ENCODE measurements around the gene EFCAB13. TPM values are rescaled to one million over a fixed set of nuclear protein-coding genes. Genes with fewer than 3 reads are reported as not detected.

Gene EFCAB13
- total and polyA plus RNA-seq, 2 donors (not counting 1 experiment from before 2014, with no cell fraction given) = 1.3 to 9.2 TPM

DNA sequence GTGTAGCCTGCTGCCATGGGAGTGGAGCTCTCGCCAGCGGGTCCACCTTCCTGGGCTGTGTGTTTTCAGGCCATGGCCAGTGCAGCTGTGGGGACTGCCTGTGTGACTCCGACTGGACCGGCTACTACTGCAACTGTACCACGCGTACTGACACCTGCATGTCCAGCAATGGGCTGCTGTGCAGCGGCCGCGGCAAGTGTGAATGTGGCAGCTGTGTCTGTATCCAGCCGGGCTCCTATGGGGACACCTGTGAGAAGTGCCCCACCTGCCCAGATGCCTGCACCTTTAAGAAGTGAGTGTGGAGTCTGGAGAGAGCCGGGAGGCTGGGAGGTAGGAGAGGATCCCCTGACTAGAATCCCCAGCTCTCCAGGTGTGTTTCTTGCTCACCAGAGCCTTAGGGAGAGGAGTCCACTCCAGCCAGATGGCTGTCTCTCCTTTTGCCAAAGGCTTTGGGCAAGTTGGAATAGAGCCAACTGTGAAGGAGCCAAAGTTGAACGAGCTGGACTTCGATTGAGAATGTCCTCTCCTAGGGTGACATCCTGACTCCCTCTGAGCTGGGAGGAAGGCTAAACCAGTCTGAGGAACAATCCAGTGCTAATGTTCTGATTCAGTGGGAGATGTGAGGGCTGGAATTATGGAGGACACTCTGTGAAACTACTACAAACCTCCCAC, 24.4 kb upstream of the EFCAB13 start:
- H3K9me3 ChIP-seq (ENCODE audit: control insufficient read depth, insufficient read depth, low read depth, low read length) = no peaks in the 10 kb centered on the region
- no peaks in the 10 kb centered on the region for H3K36me3 ChIP-seq (ENCODE audit: control insufficient read depth, insufficient read depth, low read length)
- TF ChIP-seq, protein P1, sequence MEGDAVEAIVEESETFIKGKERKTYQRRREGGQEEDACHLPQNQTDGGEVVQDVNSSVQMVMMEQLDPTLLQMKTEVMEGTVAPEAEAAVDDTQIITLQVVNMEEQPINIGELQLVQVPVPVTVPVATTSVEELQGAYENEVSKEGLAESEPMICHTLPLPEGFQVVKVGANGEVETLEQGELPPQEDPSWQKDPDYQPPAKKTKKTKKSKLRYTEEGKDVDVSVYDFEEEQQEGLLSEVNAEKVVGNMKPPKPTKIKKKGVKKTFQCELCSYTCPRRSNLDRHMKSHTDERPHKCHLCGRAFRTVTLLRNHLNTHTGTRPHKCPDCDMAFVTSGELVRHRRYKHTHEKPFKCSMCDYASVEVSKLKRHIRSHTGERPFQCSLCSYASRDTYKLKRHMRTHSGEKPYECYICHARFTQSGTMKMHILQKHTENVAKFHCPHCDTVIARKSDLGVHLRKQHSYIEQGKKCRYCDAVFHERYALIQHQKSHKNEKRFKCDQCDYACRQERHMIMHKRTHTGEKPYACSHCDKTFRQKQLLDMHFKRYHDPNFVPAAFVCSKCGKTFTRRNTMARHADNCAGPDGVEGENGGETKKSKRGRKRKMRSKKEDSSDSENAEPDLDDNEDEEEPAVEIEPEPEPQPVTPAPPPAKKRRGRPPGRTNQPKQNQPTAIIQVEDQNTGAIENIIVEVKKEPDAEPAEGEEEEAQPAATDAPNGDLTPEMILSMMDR (conservative IDR thresholded peaks at IDR 0.05 in 1 of 2, IDR thresholded peaks at IDR 0.05 in 1 of 2; ENCODE audit: low read depth in 1 of 2, low read length in 2 of 2) = no peak
- H3K79me2 ChIP-seq (ENCODE audit: control insufficient read depth, insufficient read depth, low read length) = no peaks in the 10 kb centered on the region
- no peak overlapping the region for H3K4me2 ChIP-seq (ENCODE audit: extremely low read depth, insufficient read depth, low read length)
- H3K4me3 ChIP-seq (replicated peaks in 1 of 4; ENCODE audit: control extremely low read depth in 1 of 4, insufficient read depth in 1 of 4, low read depth in 3 of 4, low read length in 4 of 4) = no peak overlapping the region
- H4K20me1 ChIP-seq (ENCODE audit: control insufficient read depth, extremely low read depth, insufficient read depth, low read length) = no peaks in the 10 kb centered on the region
- no peak overlapping the region for H3K9ac ChIP-seq (ENCODE audit: insufficient read depth, low read length)
- H3K27me3 ChIP-seq (ENCODE audit: control insufficient read depth, insufficient read depth, low read length) = no peaks in the 10 kb centered on the region
- DNase-seq (ENCODE audit: low read depth in 2 of 2) = no peak
- H3K4me1 ChIP-seq (ENCODE audit: control insufficient read depth, extremely low read depth, insufficient read depth, low read length) = peaks cover 10% of the 10 kb centered on the region
- H3K27ac ChIP-seq (ENCODE audit: insufficient read depth, low read length) = no peak overlapping the region
- no peak overlapping the region for H2AFZ ChIP-seq (ENCODE audit: low read length)

DNA sequence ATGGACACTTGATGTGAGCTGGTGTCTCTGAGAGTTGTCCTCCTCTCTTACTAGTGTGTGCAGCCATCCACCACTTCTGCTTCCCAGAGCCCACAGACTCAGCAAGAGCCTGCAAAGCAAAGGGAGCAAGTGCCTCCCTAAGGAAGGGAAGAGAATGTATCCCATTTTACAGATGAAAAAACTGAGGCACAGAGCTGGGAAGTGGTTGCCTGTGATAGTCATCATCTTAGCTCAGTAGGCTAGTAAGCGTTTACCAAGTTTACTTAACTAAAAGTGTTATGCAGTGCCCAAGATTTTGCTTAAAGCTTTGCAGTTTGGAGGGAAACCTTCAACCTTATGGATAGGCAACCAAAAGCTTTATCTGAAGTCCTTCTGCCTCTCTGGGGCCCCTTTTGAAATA, 23.0 kb upstream of the EFCAB13 start:
- H3K79me2 ChIP-seq (ENCODE audit: control insufficient read depth, insufficient read depth, low read length) = no peaks in the 10 kb centered on the region
- TF ChIP-seq, protein P1 (conservative IDR thresholded peaks at IDR 0.05 in 1 of 2, IDR thresholded peaks at IDR 0.05 in 1 of 2; ENCODE audit: low read depth in 1 of 2, low read length in 2 of 2) = no peak
- no peak for TF ChIP-seq EZH2 (IDR thresholded peaks at IDR 0.05; ENCODE audit: low read length, missing control alignments)
- H3K4me2 ChIP-seq (ENCODE audit: extremely low read depth, insufficient read depth, low read length) = no peak overlapping the region
- H2AFZ ChIP-seq (ENCODE audit: low read length) = no peak overlapping the region
- peaks cover 7% of the 10 kb centered on the region for H3K4me1 ChIP-seq (ENCODE audit: control insufficient read depth, extremely low read depth, insufficient read depth, low read length)
- no peaks in the 10 kb centered on the region for H4K20me1 ChIP-seq (ENCODE audit: control insufficient read depth, extremely low read depth, insufficient read depth, low read length)
- no peak overlapping the region for H3K27ac ChIP-seq (ENCODE audit: insufficient read depth, low read length)
- H3K27me3 ChIP-seq (ENCODE audit: control insufficient read depth, insufficient read depth, low read length) = no peaks in the 10 kb centered on the region
- no peak overlapping the region for H3K9ac ChIP-seq (ENCODE audit: insufficient read depth, low read length)
- no peak overlapping the region for H3K4me3 ChIP-seq (replicated peaks in 1 of 4; ENCODE audit: control extremely low read depth in 1 of 4, insufficient read depth in 1 of 4, low read depth in 3 of 4, low read length in 4 of 4)
- no peak for DNase-seq (ENCODE audit: low read depth in 2 of 2)
- no peaks in the 10 kb centered on the region for H3K9me3 ChIP-seq (ENCODE audit: control insufficient read depth, insufficient read depth, low read depth, low read length)
- H3K36me3 ChIP-seq (ENCODE audit: control insufficient read depth, insufficient read depth, low read length) = no peaks in the 10 kb centered on the region

DNA sequence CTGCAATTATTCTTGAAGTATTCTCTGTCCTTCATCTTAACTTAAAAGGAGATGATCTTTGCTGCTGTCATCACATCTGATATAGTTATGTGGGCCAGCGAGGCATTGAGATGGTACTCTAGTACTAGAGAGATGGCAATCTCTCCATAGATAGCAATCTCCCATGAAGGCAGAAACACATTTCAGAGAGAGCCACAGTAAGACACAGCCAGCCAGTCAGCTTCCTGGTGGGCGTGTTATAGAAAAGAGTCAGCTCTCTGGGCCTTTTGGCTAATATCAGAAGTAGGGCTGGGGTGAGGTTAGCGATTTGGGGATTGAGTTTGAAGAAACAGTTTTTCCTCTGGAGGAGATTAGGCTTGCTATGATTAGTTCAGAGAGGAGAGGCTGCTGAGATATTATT, 22.6 kb upstream of the EFCAB13 start:
- Histone ChIP-seq H3K4me1 (ENCODE audit: control insufficient read depth, extremely low read depth, insufficient read depth, low read length) (peaks cover 11% of the 10 kb centered on the region), H3K27ac (ENCODE audit: insufficient read depth, low read length) (no peak overlapping the region), H3K27me3 (ENCODE audit: control insufficient read depth, insufficient read depth, low read length) (no peaks in the 10 kb centered on the region), H3K36me3 (ENCODE audit: control insufficient read depth, insufficient read depth, low read length) (no peaks in the 10 kb centered on the region), H3K4me2 (ENCODE audit: extremely low read depth, insufficient read depth, low read length) (no peak overlapping the region), H3K4me3 (replicated peaks in 1 of 4; ENCODE audit: control extremely low read depth in 1 of 4, insufficient read depth in 1 of 4, low read depth in 3 of 4, low read length in 4 of 4) (no peak overlapping the region), H3K79me2 (ENCODE audit: control insufficient read depth, insufficient read depth, low read length) (no peaks in the 10 kb centered on the region), H3K9ac (ENCODE audit: insufficient read depth, low read length) (no peak overlapping the region), H3K9me3 (ENCODE audit: control insufficient read depth, insufficient read depth, low read depth, low read length) (no peaks in the 10 kb centered on the region), H2AFZ (ENCODE audit: low read length) (no peak overlapping the region), H4K20me1 (ENCODE audit: control insufficient read depth, extremely low read depth, insufficient read depth, low read length) (no peaks in the 10 kb centered on the region)
- DNase-seq (ENCODE audit: low read depth in 2 of 2) = no peak
- TF ChIP-seq, protein P1 (conservative IDR thresholded peaks at IDR 0.05 in 1 of 2, IDR thresholded peaks at IDR 0.05 in 1 of 2; ENCODE audit: low read depth in 1 of 2, low read length in 2 of 2) = no peak
- no peak for TF ChIP-seq EZH2 (IDR thresholded peaks at IDR 0.05; ENCODE audit: low read length, missing control alignments)

All from fibroblast of lung (primary cell).